Measurements from ENCODE around the gene SGSH.

SGSH gene

DNA sequence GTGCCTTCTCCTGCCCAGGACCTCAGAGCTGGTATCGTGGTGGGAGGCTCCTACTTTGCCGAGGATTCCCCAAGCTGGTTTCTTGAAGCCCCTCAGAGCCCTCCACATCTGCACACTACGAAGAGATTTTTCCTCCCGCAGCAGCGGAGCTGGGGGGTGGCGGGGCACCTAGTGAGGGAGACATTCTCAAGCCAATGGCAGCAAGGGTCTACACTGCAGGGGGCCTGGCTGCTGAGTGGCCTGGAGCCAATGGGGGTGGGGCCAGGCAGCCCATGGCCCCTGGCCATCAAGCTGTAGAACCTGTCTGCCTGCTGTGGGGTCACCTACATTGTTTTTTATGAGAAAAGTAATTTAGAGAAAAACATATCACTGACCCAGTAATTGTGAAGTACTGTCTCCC is 5.1 kb upstream of the SGSH start:
- no peak for DNase-seq

DNA sequence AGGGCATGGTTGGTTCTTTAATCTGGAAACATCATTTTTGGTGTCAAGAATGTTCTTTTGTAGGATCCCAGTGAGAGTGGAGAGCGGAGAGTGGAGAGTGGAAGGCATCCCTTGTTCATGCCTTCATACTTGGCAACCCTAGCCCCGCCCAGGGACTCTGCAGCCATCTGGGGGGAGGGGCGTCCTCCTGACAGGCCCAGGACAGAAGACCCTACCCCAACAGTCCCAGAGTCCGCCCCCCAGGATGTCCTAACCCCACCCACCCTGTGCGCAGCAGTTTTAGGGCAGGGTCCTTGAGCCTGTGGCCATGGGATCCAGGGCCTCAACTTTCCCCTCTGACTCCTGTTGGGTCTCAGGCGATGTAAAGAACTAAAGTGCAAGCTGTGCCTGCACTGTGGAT is 4.5 kb upstream of the SGSH start:
- no peak for DNase-seq

DNA sequence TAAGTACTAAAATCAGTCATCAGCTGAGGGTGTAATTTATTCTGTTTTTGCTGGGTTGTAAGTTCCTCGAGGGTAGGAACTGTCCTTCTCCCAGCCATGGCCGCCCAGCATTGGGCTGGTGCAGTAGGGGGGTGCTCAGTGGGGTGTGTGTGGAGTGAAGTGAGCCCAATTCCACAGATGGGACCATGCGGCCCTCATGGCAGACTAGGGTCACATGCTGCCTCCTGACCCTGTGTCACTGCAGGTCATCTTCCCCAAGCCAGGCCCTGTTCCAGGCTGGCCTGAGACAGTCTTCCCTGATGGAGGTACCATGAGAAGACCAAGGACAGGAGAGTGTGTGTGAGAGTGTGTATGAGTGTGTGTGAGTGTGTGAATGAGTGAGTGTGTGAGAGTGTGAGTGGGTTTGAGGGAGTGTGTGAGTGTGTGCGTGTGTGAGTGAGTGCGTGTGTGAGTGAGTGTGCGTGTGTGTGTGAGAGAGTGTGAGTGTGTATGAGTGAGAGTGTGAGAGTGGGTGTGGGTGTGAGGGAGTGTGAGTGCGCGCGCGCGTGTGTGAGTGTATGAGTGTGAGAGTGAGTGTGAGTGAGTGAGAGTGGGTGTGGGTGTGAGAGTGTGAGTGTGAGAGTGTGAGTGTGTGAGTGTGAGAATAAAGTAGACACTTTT is 3.8 kb upstream of the SGSH start:
- no peak for DNase-seq

DNA sequence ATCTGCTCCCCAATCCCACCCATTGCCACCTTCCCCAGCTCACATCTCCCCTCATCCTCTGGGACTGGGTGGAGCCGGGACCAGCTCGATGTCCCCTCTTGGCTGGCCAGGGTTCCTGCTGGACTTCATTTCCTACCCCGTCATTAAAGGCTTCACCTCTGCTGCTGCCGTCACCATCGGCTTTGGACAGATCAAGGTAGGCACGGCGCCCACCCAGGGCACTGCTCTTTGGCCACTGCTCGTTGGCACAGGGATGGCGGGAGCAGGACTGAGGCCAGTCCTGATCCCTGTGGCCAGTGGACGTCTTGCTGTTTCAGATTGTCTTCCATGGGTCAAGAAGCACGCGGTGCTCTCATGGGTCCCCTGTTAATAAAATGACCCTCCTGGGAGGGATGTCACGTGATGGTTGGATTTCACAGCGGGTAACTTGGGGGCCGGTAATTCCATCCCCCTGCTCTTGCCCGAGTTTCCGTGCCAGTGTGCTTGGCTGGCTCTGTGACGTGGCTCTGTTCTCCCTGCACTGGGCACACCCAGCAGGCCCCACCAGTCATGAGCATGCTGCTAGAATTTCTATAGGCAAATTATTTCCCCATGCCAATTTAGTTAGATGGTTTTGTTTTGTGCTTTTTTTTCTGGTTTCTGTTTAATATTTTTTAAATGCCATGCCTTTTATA is 3.1 kb upstream of the SGSH start:
- DNase-seq = no peak

DNA sequence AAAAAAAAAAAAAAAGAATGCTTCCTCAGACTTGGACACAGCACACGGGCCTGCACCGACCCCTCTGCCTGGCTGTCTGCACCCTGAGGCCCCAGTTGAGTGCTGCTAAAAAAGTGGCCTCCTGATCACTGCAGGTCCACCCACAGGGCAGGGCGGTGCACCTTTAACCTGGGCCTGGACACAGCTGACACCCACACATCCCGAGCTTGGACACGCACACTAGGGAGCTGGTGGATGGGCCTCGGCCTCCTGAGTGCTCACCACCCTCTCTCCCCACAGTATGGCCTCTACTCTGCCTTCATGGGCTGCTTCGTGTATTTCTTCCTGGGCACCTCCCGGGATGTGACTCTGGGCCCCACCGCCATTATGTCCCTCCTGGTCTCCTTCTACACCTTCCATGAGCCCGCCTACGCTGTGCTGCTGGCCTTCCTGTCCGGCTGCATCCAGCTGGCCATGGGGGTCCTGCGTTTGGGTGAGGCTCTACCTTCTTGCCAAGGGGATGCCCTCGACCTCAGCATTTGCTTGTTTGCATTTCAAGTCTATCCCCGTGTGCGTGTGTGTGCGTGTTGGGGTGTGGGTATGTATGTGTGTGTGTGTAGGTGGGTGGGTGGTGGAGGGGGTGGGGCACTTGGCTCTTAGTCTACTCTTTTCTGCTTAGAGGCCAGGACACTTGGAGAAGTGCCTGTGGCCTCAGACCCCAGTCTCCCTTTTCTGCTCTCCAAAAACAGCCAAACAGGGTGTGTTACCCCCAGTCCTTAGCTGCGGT is 2.4 kb upstream of the SGSH start:
- no peak for DNase-seq

DNA sequence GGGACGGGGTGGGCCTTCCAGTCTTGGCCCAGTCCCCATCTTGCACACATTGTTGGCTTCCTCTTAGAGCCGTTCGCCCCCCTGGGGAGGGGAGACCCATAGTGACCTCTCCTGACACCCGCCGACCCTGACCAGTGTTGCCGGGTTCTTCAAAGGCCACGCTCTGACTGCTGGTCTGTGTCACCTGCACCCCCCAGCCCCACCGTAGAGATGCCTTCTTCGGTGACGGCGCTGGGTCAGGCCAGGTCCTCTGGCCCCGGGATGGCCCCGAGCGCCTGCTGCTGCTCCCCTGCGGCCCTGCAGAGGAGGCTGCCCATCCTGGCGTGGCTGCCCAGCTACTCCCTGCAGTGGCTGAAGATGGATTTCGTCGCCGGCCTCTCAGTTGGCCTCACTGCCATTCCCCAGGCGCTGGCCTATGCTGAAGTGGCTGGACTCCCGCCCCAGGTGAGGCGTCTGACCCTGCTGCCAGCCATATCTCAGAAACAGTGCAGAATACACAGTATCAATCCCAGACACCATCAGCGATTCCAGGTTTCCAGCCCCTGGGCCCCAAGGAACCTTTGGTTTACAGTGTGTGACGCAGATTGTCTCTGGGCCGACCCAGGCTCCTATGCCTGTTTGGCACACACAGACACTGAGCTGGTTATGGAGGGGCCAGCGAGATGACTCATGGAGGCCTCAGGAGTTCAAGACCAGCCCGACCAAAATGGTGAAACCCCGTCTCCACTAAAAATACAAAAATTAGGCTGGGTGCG is 1.4 kb upstream of the SGSH start:
- DNase-seq = no peak

DNA sequence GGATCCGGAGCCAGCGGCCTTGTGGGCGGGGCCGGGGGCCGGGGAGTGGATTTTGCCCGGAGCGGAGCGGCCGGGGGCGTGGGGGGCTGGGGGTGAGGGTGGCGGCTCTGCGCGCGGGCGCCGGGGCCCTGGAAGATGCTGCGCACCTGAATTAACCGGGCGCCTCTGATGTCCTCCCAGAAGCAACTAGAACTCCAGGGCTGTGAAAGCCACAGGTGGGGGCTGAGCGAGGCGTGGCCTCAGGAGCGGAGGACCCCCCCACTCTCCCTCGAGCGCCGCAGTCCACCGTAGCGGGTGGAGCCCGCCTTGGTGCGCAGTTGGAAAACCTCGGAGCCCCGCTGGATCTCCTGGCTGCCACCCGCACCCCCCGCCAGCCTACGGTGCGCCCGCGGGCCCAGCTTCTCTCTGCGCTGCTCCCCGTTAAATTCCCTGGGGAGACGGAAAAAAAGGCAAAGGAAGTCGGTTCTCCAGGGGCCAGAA is 643 bp upstream of the SGSH start:
- peak in 2 of 3 experiments; percentile 59 to 62 for DNase-seq

DNA sequence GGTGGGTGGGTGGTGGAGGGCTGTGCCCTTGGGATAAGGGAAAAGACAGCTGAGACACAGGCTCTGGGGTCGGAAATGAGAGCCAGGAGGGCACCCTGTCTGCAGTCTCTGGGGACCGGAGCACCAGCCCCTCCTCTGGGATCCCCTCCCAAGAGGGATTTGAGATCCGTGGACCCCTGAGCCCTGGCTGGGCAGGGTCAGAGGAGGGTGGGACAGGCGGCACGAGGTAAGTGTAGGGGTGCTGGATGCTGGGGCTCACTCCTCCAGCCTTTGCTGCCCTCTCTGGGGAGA is 425 bp downstream of the SGSH start:
- peak in 1 of 3 experiments; percentile 53 for DNase-seq

DNA sequence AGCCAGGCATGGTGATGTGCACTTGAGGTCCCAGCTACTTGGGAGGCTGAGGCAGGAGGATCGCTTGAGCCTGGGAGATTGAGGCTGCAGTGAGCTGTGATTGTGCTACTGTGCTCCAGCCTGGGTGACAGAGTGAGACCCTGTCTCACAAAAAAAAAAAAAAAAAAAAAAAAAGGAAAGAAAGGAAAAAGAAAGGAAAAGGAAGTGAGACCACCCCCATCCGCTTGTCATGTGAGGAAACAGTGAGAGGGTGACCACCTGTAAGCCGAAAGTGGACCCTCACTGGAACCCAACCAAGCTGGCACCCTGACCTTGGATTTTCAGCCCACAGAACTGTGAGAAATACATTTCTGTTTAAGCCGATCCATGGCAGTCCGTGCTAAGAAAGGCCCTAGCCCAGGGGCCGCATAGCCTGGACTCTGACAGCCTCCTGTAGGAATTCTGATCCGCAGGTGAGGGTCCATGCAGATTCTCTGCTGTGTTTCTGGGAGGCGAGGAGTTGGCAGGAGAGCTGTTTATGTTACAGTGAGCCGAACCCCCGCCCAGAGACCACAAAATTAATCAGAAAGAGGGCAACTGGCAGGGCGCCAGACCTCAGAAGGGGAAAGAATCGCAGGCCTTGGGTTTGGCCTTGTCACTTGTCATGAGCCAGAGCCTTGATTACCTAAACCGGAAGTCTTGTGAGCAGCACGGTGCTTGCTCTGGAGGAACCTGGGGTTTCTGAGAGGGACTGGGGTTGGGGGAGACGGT is 945 bp downstream of the SGSH start:
- DNase-seq = peak; percentile 40 to 82 (median 66)

DNA sequence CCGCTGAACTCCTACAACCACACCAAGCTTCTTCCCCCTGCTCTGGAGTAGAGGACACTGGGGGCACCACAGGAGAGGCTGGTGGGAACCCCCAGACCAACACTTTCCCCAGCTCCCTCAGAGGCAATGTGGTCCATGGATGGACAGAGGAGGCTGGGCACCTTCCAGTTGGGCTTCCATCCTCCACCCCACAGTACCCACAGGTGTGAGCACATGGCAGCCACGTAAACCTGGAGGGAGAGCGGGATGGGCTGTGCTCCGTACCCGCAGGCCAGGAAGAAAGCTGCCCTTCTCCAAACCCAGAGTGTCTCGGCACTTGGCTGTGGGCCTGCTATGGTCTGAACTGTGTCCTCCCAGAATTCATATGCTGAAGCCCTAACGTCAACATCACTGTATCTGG is 1.7 kb downstream of the SGSH start:
- DNase-seq = no peak

DNA sequence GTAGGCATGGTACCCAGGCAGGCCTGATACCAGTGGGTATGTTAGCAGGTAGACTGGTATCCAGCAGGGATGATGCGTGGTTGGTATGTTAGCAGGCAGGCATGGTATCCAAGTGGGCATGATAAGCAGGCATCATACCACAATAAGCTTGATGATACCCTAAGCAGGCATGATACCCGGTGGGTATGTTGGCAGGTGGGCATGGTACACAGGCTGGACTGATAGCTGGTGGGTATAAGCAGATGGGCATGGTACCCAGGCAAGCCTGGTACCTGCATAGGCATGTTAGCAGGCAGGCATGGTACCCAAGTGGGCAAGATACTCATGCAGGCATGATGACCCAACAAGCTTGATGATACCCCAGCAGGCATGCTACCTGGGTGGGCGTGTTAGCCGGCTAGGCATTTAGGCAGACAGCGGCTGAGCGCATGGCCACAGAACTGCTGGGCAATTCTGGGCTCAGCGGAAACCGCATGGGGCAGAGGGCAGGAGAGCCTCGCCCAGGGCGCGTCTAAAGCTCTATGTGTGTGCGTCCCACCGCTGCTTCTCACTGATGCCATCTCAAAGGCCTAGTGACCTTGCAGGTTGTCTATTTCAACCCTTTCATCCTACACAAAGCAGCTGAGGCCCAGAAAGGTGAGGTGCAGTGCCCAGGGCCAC is 2.3 kb downstream of the SGSH start:
- DNase-seq = no peak

DNA sequence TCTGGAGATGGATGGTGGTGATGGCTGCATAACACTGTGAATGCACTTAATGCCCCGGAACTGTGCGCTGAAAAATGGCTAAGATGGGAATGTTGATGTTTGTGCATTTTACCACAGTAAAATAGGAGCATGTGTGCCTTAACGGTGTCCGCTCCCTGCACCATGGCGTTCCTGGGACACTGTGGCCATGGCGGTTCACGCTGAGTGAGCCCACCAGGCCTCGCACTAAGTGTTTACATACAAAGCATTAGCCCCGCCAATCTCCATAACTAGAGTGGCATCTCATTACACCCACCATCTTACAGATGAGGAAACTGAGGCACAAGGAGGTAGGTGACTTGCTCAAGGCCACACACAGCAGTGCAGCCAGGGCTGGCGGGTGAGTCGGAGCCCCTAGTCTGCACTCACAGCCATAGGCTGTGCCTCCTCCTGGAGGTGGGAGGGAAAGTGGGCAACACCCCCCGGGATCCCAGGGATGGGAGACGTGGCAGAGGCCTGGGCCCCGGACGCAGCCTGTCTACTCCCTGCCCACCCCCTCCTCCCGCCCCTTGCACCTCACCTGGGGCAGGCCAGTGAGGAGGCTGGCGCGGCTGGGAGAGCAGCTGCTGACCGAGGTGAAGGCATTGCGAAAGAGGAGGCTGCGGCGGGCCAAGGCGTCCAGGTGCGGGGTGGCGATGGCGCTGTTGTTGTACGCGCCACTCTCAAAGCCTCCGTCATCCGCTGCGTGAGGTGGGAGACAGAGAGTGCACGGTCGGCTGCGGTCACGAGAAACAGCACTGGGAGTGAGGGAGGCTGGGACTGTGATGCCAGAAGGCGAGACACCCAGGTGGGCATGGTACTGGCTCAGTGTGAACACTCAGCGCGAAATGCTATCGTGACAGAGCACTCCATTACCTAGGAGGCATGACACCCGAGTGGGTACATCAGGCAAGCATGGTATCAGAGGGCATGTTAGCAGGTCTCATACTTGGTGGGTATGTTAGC is 3.4 kb downstream of the SGSH start:
- no peak for DNase-seq

DNA sequence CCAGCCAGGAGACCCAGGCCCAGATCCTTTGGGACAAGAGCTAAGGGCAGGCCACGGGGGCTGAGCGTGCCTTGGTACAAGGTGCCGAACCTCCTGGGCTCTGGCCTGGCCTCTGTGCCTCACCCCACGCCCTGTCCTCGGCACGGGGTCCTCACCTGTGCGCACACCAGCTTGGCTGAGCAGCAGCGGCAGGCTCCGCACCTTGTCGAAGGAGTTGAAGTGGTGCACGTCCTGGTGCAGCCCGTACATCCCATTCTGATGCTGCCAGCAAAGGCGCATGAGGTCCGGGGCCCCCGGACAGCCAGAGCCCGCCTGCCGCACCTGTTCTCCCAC is 5.3 kb downstream of the SGSH start:
- DNase-seq = no peak

DNA sequence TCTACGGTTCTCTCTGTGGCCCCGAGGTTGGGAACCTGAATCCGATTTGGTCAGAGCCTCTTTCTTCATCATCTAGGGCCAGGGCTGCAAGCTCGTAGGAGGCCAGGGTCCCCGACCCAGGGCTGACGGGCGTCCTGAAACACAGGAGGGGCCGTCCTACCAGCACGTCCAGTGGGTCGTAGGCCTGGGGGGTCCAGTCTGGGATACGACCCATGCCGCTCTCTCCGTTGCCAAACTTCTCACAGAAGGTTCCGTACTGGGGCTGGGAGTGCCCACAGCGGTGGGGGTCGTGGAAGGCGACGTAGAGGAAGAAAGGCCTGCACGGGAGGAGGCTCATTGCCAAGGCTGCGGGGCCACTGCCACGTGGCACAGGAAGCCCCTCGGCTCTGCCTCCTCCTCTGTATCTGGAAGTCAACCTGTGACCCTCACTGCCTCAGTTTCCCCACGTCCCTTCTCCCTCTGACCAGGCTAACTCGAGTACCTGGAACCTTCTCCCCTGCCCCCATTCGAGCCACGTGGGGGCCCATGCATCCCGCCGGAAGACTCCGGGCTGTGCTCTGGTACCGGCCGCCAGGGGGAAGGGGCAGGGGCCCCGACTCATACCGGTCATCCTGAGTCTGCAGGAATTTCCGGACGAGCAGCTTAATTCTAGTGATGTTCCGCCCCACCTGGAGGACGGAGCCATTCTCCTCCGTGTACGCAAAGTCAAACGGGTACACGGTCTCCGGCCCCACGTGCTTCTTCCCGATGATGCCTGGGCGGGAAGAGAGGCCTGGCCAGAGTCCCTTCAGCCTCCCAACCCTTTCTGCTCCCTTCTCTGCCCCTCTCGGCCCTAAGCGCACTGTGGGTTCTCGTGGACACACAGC is 5.9 kb downstream of the SGSH start:
- DNase-seq = no peak

DNA sequence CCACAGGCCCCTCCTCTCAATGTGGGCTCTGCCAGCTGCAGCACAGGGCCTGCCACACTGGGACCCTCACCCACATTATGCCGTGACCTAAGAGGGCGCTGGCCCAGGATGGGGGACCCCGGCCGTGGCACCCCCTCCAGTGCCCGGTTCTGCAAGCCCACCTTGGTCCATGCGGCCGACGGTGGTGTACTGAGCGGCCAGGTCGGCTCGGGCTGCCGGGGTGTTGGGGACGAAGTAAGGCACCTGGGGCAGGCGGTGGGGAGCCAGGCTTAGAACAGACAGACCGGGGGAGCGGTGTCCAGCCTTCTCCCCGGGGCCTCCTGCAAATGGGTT is 6.5 kb downstream of the SGSH start:
- no peak for DNase-seq

DNA sequence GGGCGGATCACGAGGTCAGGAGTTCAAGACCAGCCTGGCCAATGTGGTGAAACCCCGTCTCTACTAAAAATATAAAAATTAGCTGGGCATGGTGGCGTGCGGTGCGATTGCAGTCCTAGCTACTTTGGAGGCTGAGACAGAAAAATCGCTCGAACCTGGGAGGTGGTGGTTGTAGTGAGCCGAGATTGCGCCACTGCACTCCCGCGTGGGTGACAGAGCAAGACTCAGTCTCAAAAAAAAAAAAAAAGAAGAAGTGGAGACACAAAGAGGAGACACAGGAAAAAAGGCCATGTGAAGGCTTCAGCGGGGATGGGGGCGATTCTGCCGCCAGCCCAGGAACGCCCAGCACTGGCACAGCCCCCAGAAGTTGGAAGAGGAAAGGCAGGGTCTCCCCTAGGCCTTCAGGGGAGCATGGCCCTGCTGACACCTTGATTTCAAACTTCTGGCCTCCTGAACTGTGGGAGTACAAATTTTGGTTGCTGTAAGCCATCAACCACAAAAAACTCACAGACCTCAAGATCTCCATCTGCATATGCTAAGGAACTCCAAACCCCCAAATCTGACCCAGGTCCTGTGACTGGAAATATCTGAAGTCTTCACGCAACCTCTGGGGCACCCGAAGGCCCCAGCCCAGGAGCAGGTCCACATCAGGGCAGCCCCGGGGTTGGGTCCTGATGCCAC is 7.0 kb downstream of the SGSH start:
- DNase-seq = no peak

DNA sequence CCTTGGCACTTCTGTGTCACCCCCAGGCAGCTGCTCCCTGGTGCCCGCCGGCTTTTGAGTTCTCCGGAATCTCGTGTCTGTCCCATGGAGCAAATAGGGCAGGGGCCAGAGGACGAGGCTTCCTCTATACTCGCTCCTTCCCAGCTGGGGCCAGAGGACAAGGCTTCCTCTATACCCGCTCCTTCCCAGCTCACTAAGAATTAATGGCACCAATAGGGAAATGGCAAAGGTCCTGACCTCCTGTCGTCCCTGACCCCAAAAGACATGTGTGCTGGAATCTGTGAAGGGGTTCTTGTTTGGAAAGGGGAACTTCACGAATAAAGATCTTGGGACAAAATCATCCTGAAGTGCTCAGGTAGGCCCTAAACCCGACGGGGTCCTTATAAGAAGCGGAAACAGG is 7.6 kb downstream of the SGSH start:
- DNase-seq = no peak

DNA sequence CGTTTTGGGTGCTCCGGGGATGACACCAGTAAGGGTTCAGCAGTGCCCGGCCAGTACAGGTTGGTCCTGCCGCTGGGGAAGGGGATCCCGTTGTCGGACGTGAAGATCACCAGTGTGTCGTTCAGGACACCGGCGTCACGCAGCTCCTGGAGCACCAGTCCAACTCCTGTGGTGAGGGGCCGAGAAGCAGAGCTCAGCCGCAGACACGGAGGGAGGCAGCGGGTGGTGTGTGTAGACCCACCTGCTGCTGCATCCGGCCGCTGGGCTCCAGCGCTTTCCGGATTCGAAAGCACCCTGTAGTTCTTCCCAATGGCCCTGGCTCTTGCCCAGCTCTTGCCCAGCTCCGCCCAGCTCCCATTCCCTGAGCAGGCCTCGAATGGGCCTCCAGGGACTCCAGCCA is 8.0 kb downstream of the SGSH start:
- DNase-seq = no peak

DNA sequence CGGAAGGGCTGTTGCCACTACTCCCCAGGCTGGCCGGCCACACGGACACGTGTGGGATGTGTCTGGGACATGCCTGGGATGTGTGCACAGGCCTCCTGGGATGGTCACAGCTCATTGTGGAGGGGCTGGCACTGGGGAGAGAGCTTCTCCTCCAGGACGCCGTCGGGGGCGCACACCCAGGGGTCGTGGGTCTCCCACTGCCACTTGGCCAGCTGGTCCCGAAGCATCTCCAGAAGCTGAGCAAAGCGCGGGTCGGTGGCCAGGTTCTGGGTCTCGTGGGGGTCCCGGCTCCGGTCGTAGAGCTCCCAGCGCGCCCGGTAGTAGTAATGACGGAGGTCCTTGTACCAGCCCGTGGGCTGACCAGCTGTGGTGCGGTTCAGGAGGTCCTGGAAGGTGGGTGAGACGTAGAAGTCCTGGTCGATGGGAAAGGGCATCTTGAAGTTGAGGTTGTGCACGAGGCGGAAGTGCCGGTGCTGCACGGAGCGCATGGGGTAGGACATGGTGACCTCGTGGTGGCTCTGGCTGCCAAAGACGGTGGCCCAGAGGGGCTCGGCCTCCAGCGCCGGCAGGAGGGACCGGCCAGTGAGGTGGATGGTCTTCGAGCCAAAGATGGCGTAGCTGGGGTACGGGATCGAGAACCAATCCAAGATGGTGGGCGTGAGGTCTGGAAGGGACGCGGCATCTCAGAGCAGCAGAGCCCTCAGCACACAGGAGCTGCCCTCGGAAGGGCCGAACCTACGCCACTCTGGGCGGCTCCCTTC is 9.6 kb downstream of the SGSH start:
- no peak for DNase-seq

Data from NCI-H1417 (cell line).